Activated CD8-positive, alpha-beta memory T cell treated with anti-CD3 and anti-CD28 coated beads, Interleukin-2, amount 50 U/mL, for 48 hours (primary cell): ENCODE measurements around the gene RFX2.

Experiments used
- DNase-seq: peaks from one replicate; pipeline ENCODE4 v3.0.0-alpha.2; 2020

The RFX2 gene

DNA sequence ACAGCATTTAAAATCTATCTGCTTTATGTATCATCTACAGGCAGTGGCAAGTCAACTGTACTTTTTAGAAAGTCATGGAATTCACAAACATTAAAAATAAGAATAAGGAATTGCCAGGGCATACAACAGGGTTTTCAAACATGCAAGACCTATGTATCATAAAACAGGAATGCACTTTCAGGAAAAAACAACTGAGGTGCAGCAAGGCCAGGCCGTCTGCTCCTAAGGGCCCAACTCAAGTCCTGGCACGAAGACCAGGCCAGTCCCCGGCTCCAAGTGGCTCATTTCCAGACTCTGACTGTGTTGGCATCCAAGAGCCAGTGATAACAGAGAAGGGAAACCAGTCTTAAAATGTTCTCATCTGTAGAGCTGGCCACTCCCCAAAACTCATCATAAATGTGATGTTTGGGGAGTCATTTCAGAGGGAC lies 7.1 kb downstream of the RFX2 start:
- no peak for DNase-seq

DNA sequence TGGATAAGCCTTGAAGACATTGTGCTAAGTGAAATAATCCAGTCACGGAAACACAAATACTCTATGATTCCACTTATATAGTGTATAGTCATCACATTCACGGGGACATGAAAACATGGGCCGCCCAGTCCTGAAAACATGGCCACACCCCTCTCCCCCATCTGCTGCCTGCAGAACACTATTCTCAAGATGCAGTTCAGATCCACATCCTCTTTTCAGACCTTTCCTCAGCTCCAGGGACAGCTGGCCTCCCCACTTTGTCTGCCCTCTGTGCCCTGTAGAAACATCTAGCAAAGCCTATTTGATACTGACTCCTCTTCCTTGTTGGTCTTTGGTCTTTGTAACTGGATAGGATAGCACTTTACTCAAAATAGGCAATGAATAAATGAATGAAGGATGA lies 8.3 kb downstream of the RFX2 start:
- DNase-seq, result no peak

DNA sequence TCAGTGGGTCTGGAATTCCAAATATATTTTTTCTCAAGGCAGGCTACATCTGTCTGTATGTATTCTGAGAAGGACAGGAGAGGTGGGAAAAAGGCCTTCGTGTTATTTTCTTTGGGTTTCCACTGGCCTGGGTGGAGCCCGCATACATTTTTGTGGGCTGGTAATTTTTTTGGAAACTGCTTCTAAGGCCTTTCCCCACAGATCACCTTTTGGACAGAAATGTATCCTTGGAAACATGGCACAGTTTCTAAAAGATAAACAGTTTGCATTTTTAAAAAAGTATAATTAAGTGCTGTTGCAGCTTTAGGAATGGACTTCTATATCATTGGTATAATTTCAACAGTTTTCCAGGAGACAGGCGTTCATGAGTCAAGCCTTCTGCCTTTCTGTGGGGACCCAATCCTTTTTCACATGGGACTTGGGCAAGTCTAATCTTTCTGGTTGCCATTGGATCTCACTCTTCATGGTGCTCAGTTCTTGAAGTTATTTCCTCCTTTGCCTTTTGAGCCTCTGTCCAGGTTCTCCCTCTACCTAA lies 8.9 kb downstream of the RFX2 start:
- no peak for DNase-seq

DNA sequence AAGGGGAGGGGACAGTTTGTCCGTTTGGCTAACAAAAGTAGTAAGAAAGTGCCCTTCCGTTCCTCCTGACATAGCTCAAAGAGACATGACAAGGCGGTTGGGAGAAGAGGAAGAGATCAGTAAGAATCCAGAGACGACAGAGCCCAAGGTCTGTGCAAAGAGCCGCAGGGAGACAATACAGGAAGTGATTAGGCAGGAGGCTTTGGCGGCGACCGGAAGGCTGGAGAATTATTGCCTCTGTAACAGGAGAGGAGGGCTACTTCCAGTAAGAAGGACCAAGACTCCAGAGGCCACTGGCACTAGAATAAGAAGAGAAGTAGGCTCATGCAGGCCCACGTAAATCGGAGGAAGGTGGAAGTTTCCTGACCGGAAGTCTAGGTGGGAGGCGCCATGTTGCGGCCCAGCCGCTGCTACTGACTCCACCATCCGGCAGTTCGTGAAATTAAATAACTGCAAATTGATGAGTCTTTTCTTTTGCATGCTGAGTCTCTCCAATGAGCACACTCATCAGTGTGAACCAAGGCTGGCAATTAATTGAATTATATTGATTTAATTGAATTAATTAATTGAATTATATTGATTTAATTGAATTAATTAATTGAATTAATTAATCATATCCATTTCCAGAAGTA lies 9.9 kb downstream of the RFX2 start:
- DNase-seq, result peak; percentile 65

DNA sequence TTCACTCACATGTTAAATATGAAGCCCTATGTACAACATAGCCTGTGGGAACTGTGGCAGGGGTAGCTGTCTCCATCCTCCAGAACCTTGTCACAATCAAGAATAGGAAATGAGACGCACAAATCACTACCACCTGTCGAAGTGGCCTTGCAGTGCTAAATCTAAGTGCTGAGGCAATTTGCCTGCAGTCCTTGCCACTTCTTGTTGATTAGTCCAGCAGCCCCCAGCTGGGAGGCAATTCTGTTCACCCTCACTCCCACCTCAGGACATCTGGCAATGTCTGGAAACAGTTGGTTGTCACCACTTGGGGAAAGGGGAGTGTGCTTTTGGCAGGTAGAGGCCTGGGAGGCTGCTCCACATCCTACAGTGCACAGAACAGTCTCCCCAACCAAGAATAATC lies 10.7 kb downstream of the RFX2 start:
- no peak for DNase-seq

- DNase-seq, result no peak
Observed at GRCh38 chr19:6099033-6099432, 11.3 kb downstream of the RFX2 start.

DNA sequence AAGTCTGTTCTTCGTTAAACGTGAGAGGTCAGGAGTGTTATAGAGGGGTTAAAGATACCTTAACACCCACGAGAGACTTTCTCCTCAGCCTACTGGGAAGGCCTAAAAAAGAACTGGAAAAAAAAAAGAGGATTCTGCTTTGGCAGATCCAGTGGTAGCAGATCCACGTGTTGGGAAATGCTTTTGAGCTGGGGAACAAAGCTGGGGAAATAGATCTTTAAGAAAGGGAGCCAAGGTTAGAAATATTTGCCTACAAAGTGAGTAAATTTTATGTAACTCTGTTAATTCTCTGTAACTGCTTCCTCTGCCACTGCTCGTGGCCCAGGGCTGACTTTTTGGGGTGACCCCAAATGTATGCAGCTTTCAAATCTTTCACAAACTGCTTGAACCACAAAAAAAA lies 11.7 kb downstream of the RFX2 start:
- DNase-seq, result no peak

- DNase-seq, result no peak
Observed at GRCh38 chr19:6097911-6098310, 12.4 kb downstream of the RFX2 start.

- no peak for DNase-seq
Observed at GRCh38 chr19:6095760-6096159, 14.5 kb downstream of the RFX2 start.

- no peak for DNase-seq
Observed at GRCh38 chr19:6092329-6093286, 17.7 kb downstream of the RFX2 start.

- no peak for DNase-seq
Observed at GRCh38 chr19:6091771-6092291, 18.5 kb downstream of the RFX2 start.

GRCh38 chr19:6090634-6091033 lies 19.7 kb downstream of the RFX2 start:
- DNase-seq, result no peak

GRCh38 chr19:6088602-6089049 lies 21.7 kb downstream of the RFX2 start:
- no peak for DNase-seq

GRCh38 chr19:6087074-6087571 lies 23.2 kb downstream of the RFX2 start:
- no peak for DNase-seq

DNA sequence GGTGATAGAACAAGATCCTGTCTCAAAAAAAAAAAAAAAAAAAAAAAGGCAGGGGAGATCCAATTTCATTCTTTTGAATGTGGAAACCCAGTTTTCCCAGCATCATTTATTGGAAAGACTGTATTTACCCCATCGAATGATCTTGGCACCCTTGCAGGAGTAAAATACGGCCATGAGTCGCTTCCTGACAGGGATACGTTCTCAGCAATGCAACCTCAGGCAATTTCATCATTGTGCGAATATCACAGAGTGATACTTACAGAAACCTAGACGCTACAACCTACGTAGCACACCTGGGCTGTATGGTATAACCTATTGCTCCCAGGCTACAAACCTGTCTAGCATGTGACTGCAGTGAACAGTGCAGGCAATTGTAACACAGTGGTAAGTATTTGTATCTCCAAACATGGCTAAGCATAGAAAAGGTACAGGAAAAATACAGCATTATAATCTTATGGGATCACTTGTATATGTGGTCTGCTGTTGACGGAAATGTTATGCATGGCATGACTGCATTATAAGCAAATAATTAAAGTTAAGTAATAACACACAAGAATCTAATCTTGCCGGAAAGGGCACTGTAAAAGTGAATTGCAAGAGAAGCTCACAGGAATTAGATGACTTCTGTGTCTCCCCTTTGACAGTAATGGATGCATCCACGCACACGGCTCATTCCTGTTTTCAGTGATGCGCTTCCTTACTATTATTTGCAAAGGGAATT lies 24.1 kb downstream of the RFX2 start:
- no peak for DNase-seq

- DNase-seq, result no peak
Observed at GRCh38 chr19:6084821-6085220, 25.5 kb downstream of the RFX2 start.

DNA sequence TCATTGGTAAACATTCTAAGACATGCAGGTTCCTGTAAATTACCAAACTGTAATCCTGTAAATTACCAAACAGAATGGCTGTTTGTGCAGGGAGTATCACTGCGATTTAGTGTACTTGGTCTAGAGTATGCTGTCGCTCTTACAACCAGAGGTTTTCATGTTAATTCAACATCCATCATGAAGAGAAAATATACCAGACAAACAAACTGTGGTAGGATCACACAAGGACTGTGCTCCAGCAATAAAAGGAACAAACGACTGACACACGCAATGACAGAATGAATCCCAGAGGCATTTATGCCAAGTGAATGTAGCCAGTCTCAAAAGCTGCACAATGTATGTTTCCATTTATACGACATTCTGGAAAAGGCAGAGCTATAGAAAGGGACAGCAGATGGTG lies 31.2 kb downstream of the RFX2 start:
- DNase-seq, result no peak

DNA sequence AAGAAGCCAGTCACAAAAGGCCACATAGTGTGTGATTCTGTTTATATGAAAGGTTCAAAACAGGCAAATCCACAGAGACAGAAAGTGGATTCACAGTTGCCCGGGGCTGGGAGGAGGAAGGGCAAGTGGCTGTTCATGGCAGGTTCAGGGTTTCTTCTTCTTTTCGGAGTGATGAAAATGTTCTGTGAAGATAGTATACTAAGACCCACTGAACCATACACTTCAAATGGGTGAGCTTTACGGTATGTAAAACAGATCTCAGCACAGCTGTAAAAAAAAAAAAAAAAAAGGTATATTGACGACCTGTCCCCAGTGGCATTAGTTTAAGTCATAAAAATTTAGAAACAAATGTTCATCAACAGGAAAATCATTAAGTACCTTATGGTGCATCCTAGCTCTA lies 32.2 kb downstream of the RFX2 start:
- no peak for DNase-seq

GRCh38 chr19:6076675-6077463 lies 33.4 kb downstream of the RFX2 start:
- DNase-seq, result no peak

DNA sequence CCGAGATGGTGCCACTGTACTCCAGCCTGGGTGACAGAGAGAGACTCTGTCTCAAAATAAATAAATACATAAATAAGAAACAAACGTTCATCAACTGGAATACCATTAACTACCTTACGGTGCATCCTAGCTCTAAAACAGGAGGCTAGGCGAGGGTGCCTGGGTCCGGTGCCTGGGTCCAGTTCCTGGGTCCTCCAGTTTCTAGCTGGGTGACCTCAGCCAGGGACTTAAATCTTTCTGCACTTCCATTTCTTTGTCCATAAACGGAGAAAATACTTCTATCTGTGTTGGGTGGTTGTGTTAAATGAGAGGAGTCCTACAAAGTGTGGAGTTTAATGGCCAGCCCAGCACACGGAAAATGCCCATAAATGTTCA lies 34.0 kb downstream of the RFX2 start:
- no peak for DNase-seq

DNA sequence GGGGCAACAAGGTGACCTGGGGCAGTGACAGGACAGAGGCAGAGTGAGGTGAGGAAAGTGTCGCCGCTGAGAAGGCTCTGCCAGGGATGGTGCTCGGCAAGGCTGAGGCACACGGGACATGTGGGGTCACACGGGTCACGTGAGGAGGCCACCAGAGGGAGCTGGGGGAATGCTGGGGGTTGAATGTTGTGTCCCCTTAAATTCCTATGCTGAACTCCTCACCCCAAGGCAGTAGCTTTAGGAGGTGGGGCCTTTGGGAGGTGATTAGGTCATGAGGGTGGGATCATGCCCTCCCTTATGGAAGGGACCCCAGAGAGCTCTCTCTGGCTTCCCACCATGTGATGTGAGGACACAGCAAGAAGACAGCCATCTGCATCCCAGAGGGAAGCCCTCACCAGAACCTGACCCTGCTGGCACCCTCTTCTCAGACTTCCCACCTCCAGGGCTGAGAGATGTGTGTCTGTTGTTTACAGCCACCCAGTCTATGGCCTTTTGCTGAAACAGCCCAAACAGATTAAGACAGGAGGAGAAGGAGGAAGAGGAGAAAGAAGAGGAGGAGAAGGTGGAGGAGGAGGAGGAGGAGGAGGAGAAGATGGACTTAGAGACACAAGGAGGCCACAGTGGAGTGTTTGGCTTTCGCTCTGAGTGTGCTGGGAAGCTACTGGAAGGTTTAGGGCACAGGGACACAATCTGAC lies 35.4 kb downstream of the RFX2 start:
- DNase-seq, result no peak
